H9 (cell line): Measurements from ENCODE around the gene TRIM2. TPM values are rescaled to one million over a fixed set of nuclear protein-coding genes. Genes with fewer than 3 reads are reported as not detected.

Experiments
- DNase-seq: peaks from one replicate; pipeline ENCODE4 v3.0.0-alpha.2; 2017
- H2AFZ ChIP-seq: one replicate; pipeline ENCODE4 v1.6.1; 2013; ENCODE audit warnings: mild to moderate bottlenecking, low read length, control low read depth, moderate library complexity
- H2AK5ac ChIP-seq: 2 replicates; pipeline ENCODE4 v1.6.1; 2013; ENCODE audit warnings: low read length, control low read depth, mixed read lengths; ENCODE audit not compliant: insufficient read length
- H2BK120ac ChIP-seq: one replicate; pipeline ENCODE4 v1.6.1; 2013; ENCODE audit warnings: low read depth, mild to moderate bottlenecking, low read length, control low read depth, inconsistent platforms; ENCODE audit not compliant: poor library complexity, severe bottlenecking
- H2BK12ac ChIP-seq: 2 replicates; pipeline ENCODE4 v1.6.1; 2013; ENCODE audit warnings: low read length, control low read depth, mixed read lengths, low read depth; ENCODE audit not compliant: insufficient read length
- H2BK15ac ChIP-seq: 2 replicates; pipeline ENCODE4 v1.6.1; 2013; ENCODE audit warnings: low read depth, low read length, control low read depth
- H2BK20ac ChIP-seq: one replicate; pipeline ENCODE4 v1.6.1; 2013; ENCODE audit warnings: low read depth, mild to moderate bottlenecking, low read length, control low read depth, inconsistent platforms; ENCODE audit not compliant: poor library complexity, severe bottlenecking
- H2BK5ac ChIP-seq: 2 replicates; pipeline ENCODE4 v1.6.1; 2013; ENCODE audit warnings: low read length, control low read depth, mixed read lengths; ENCODE audit not compliant: insufficient read length
- H3K14ac ChIP-seq: 2 replicates; pipeline ENCODE4 v1.6.1; 2013; ENCODE audit warnings: low read length, control low read depth; ENCODE audit not compliant: insufficient read depth
- H3K18ac ChIP-seq: 2 replicates; pipeline ENCODE4 v1.6.1; 2013; ENCODE audit warnings: low read depth, mild to moderate bottlenecking, mixed read lengths, low read length, control low read depth; ENCODE audit not compliant: insufficient read length
- H3K23ac ChIP-seq: 2 replicates; pipeline ENCODE4 v1.6.1; 2013; ENCODE audit warnings: low read length, control low read depth, mixed read lengths, low read depth; ENCODE audit not compliant: insufficient read length
- H3K23me2 ChIP-seq: 2 replicates; pipeline ENCODE4 v1.6.1; 2013; ENCODE audit warnings: low read depth, mild to moderate bottlenecking, mixed read lengths, low read length, control low read depth; ENCODE audit not compliant: insufficient read length, poor library complexity, severe bottlenecking
- H3K27ac ChIP-seq: 2 replicates; pipeline ENCODE4 v1.5.1; 2013; ENCODE audit warnings: low read length, control low read depth, mixed read lengths, low read depth; ENCODE audit not compliant: insufficient read length
- H3K27me3 ChIP-seq: 2 replicates; pipeline ENCODE4 v1.6.1; 2013; ENCODE audit warnings: low read length, control low read depth, inconsistent platforms; ENCODE audit not compliant: insufficient read depth
- H3K4ac ChIP-seq: 2 replicates; pipeline ENCODE4 v1.6.1; 2013; ENCODE audit warnings: low read depth, mild to moderate bottlenecking, control low read depth, inconsistent platforms, low read length, moderate library complexity
- H3K4me1 ChIP-seq: 2 replicates; pipeline ENCODE4 v1.6.1; 2013; ENCODE audit warnings: low read length, control low read depth, inconsistent platforms; ENCODE audit not compliant: insufficient read depth
- H3K4me2 ChIP-seq: 2 replicates; pipeline ENCODE4 v1.6.1; 2013; ENCODE audit warnings: low read length, control low read depth, mixed read lengths; ENCODE audit not compliant: insufficient read length, insufficient read depth
- H3K56ac ChIP-seq: 2 replicates; pipeline ENCODE4 v1.6.1; 2013; ENCODE audit warnings: low read depth, mild to moderate bottlenecking, mixed read lengths, low read length, control low read depth; ENCODE audit not compliant: insufficient read length
- H3K79me1 ChIP-seq: 2 replicates; pipeline ENCODE4 v1.6.1; 2013; ENCODE audit warnings: low read depth, mild to moderate bottlenecking, moderate library complexity, low read length, control low read depth, inconsistent platforms; ENCODE audit not compliant: insufficient read depth, poor library complexity, severe bottlenecking
- H3K79me2 ChIP-seq: 2 replicates; pipeline ENCODE4 v1.6.1; 2013; ENCODE audit warnings: low read length, control low read depth, inconsistent platforms; ENCODE audit not compliant: insufficient read depth
- H3K9ac ChIP-seq: 2 replicates; pipeline ENCODE4 v1.6.1; 2013; ENCODE audit warnings: low read length, control low read depth, mixed read lengths; ENCODE audit not compliant: insufficient read length; ENCODE audit errors: extremely low read depth
- H3K9me3 ChIP-seq: one replicate; pipeline ENCODE4 v1.6.1; 2013; ENCODE audit warnings: low read depth, low read length, inconsistent platforms; ENCODE audit not compliant: control insufficient read depth
- H3T11ph ChIP-seq: one replicate; pipeline ENCODE4 v1.6.1; 2013; ENCODE audit warnings: mild to moderate bottlenecking, low read length, control low read depth, inconsistent platforms
- H4K20me1 ChIP-seq: one replicate; pipeline ENCODE4 v1.6.1; 2013; ENCODE audit not compliant: control insufficient read depth, insufficient read length, insufficient read depth
- H4K5ac ChIP-seq: 2 replicates; pipeline ENCODE4 v1.6.1; 2013; ENCODE audit warnings: low read depth, mild to moderate bottlenecking, mixed read lengths, low read length, control low read depth; ENCODE audit not compliant: insufficient read length
- H4K8ac ChIP-seq: replicated peaks from 2 replicates; pipeline ENCODE4 v1.6.1; 2013; ENCODE audit warnings: low read length, control low read depth, mixed read lengths, low read depth; ENCODE audit not compliant: insufficient read length
- H4K91ac ChIP-seq: 2 replicates; pipeline ENCODE4 v1.6.1; 2013; ENCODE audit warnings: low read depth, mild to moderate bottlenecking, moderate library complexity, mixed read lengths, low read length, control low read depth; ENCODE audit not compliant: insufficient read length
- H3K27ac Mint-ChIP-seq, 3 experiments: 2 replicates in 2 of 3; 3 replicates in 1 of 3; pipeline ENCODE4 v1.8.0; 2020 to 2021; ENCODE audit warnings: mixed read lengths in 3 of 3, mild to moderate bottlenecking in 1 of 3, moderate library complexity in 1 of 3
- H3K27me3 Mint-ChIP-seq: 2 replicates; pipeline ENCODE4 v1.8.0; 2021; ENCODE audit warnings: low read depth, mild to moderate bottlenecking, moderate library complexity, mixed read lengths
- H3K36me3 Mint-ChIP-seq, 3 experiments: 2 replicates in 2 of 3; 3 replicates in 1 of 3; pipeline ENCODE4 v1.8.0; 2020 to 2021; ENCODE audit warnings: low read depth in 3 of 3, mixed read lengths in 3 of 3; ENCODE audit not compliant: insufficient read depth in 1 of 3
- H3K4me1 Mint-ChIP-seq, 2 experiments: 2 replicates each; pipeline ENCODE4 v1.8.0; 2020; ENCODE audit warnings: mixed read lengths in 2 of 2
- H3K4me3 Mint-ChIP-seq, 2 experiments: 2 replicates in 1 of 2; 3 replicates in 1 of 2; pipeline ENCODE4 v1.8.0; 2020 to 2021; ENCODE audit warnings: mild to moderate bottlenecking in 2 of 2, mixed read lengths in 2 of 2, moderate library complexity in 1 of 2
- H3K9me3 Mint-ChIP-seq, 2 experiments: 2 replicates in 1 of 2; 3 replicates in 1 of 2; pipeline ENCODE4 v1.8.0; 2020; ENCODE audit warnings: mild to moderate bottlenecking in 2 of 2, mixed read lengths in 2 of 2, moderate library complexity in 1 of 2
- WGBS: extraction: QIAGEN DNeasy Blood & Tissue Kit; methylation state at CpG from one replicate; pipeline ENCODE4 v1.1.7; 2013; ENCODE audit warnings: missing lambda C conversion rate, low lambda C conversion rate, mixed read lengths; ENCODE audit not compliant: insufficient read length; ENCODE audit errors: extremely low coverage; 5-methylcytosine and 5-hydroxymethylcytosine counted together
- total RNA-seq: library from RNA; stranded (reverse); gene quantifications from 2 replicates; pipeline ENCODE4 v1.2.1, GENCODE V29; 2021
- TF ChIP-seq, protein P1 (sequence below): fragments of 200-600 bp; sonication (generic); conservative IDR thresholded peaks from 3 replicates; pipeline ENCODE4 v1.8.0; 2021; ENCODE audit warnings: antibody characterized with exemption, mild to moderate bottlenecking

The TRIM2 gene
- total RNA-seq, 1 experiment from 2014 or later, result 28.9 TPM

GRCh38 chr4:153294631-153295030, 90.4 kb downstream of the TRIM2 start:
- H2AFZ ChIP-seq, result no peak overlapping the region
- H2BK120ac ChIP-seq, result no peak overlapping the region
- no peak overlapping the region for H3T11ph ChIP-seq
- no peak overlapping the region for H3K27ac ChIP-seq
- H3K36me3 Mint-ChIP-seq, result peaks cover 44 to 74% (median 58%) of the 10 kb centered on the region in 3 experiments
- no peak overlapping the region for H3K4ac ChIP-seq
- H2AK5ac ChIP-seq, result no peak overlapping the region
- no peaks in the 10 kb centered on the region for H4K20me1 ChIP-seq
- no peaks in the 10 kb centered on the region for H3K79me1 ChIP-seq
- H4K91ac ChIP-seq, result no peak overlapping the region
- no peak overlapping the region for H2BK20ac ChIP-seq
- no CpG with 5 or more reads among the region's 1 CpG for WGBS
- no peak overlapping the region for H3K18ac ChIP-seq
- DNase-seq, result no peak
- no peak overlapping the region for H4K5ac ChIP-seq
- H3K27me3 ChIP-seq, result no peaks in the 10 kb centered on the region
- no peak overlapping the region for H3K23ac ChIP-seq
- no peaks in the 10 kb centered on the region for H3K23me2 ChIP-seq
- no peak overlapping the region for H4K8ac ChIP-seq
- peaks cover 6 to 7% of the 10 kb centered on the region in 2 experiments; a peak in 4 of 5 replicates for H3K9me3 Mint-ChIP-seq
- H3K56ac ChIP-seq, result no peak overlapping the region
- no peak overlapping the region for H2BK15ac ChIP-seq
- H3K27me3 Mint-ChIP-seq, result no peaks in the 10 kb centered on the region
- no peaks in the 10 kb centered on the region; the same call in 1 of the 2 replicates for H3K4me1 ChIP-seq
- H3K14ac ChIP-seq, result no peak overlapping the region
- H3K4me3 Mint-ChIP-seq, result no peak overlapping the region
- TF ChIP-seq, protein P1, sequence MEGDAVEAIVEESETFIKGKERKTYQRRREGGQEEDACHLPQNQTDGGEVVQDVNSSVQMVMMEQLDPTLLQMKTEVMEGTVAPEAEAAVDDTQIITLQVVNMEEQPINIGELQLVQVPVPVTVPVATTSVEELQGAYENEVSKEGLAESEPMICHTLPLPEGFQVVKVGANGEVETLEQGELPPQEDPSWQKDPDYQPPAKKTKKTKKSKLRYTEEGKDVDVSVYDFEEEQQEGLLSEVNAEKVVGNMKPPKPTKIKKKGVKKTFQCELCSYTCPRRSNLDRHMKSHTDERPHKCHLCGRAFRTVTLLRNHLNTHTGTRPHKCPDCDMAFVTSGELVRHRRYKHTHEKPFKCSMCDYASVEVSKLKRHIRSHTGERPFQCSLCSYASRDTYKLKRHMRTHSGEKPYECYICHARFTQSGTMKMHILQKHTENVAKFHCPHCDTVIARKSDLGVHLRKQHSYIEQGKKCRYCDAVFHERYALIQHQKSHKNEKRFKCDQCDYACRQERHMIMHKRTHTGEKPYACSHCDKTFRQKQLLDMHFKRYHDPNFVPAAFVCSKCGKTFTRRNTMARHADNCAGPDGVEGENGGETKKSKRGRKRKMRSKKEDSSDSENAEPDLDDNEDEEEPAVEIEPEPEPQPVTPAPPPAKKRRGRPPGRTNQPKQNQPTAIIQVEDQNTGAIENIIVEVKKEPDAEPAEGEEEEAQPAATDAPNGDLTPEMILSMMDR, result no peak
- no peak overlapping the region for H3K4me2 ChIP-seq
- H3K9ac ChIP-seq, result no peak overlapping the region
- H3K9me3 ChIP-seq, result no peaks in the 10 kb centered on the region
- H3K79me2 ChIP-seq, result no peaks in the 10 kb centered on the region
- peak overlapping the region in 1 of 3 experiments; percentile 47; a peak in 1 of 7 replicates for H3K27ac Mint-ChIP-seq
- peaks cover 25 to 35% of the 10 kb centered on the region in 2 experiments for H3K4me1 Mint-ChIP-seq
- no peak overlapping the region for H2BK5ac ChIP-seq
- no peak overlapping the region for H2BK12ac ChIP-seq
